Measurements from ENCODE around the gene FPR3.
A peak's percentile ranks its signal among the peaks of the same experiment; 100 is the strongest.
"Not testable (repeated sequence)": the region's sequence is repeated elsewhere in the genome, so short reads cannot be mapped to it uniquely, and the experiment has no call there.

The FPR3 gene

GRCh38 chr19:51794885-51795490 lies at the start of gene FPR3:
TSS of gene FPR3 (plus strand) at chr19:51795157. CDS start at chr19:51823749, 28,592 bp downstream.
- no peak for DNase-seq (ENCODE audit: low read depth in 2 of 2)

- no peak for DNase-seq (ENCODE audit: low read depth in 2 of 2)
These were observed 48.2 kb upstream of the FPR3 start for GRCh38 chr19:51746731-51747130.

GRCh38 chr19:51749979-51750378 lies 45.0 kb upstream of the FPR3 start:
- no peak for DNase-seq (ENCODE audit: low read depth in 2 of 2)

- no peak for DNase-seq (ENCODE audit: low read depth in 2 of 2)
These were observed 44.4 kb upstream of the FPR3 start for GRCh38 chr19:51750400-51751094.

- DNase-seq (ENCODE audit: low read depth in 2 of 2), result no peak
These were observed 43.3 kb upstream of the FPR3 start, which contains the start of gene FPR1 for GRCh38 chr19:51751655-51752054. TSS of gene FPR1 (minus strand) at chr19:51751878. CDS start at chr19:51746994, 4,884 bp downstream.

- DNase-seq (ENCODE audit: low read depth in 2 of 2), result no peak
These were observed 40.8 kb upstream of the FPR3 start for GRCh38 chr19:51754109-51754508.

GRCh38 chr19:51754770-51755169 lies 40.2 kb upstream of the FPR3 start:
- DNase-seq (ENCODE audit: low read depth in 2 of 2), result no peak

- DNase-seq (ENCODE audit: low read depth in 2 of 2), result no peak
These were observed 39.4 kb upstream of the FPR3 start for GRCh38 chr19:51755571-51755970.

GRCh38 chr19:51760697-51761356 lies 34.1 kb upstream of the FPR3 start, which contains the start of gene FPR2:
TSS of gene FPR2 (plus strand) at chr19:51761180. CDS start at chr19:51768659, 7,479 bp downstream.
- no peak for DNase-seq (ENCODE audit: low read depth in 2 of 2)

- no peak for DNase-seq (ENCODE audit: low read depth in 2 of 2)
These were observed 33.3 kb upstream of the FPR3 start for GRCh38 chr19:51761696-51762095.

GRCh38 chr19:51765086-51765485 lies 29.9 kb upstream of the FPR3 start:
- DNase-seq (ENCODE audit: low read depth in 2 of 2), result no peak

- no peak for DNase-seq (ENCODE audit: low read depth in 2 of 2)
These were observed 28.5 kb upstream of the FPR3 start for GRCh38 chr19:51766461-51766860.

GRCh38 chr19:51771376-51772130 lies 23.4 kb upstream of the FPR3 start:
- DNase-seq (ENCODE audit: low read depth in 2 of 2), result no peak

- no peak for DNase-seq (ENCODE audit: low read depth in 2 of 2)
These were observed 22.0 kb upstream of the FPR3 start for GRCh38 chr19:51772977-51773376.

- DNase-seq (ENCODE audit: low read depth in 2 of 2), result not testable (repeated sequence)
These were observed 18.4 kb upstream of the FPR3 start for GRCh38 chr19:51776561-51776960.

- DNase-seq (ENCODE audit: low read depth in 2 of 2), result peak in 1 of 2 experiments; percentile 17
These were observed 17.1 kb upstream of the FPR3 start for GRCh38 chr19:51777570-51778462.

GRCh38 chr19:51779181-51779580 lies 15.8 kb upstream of the FPR3 start:
- no peak for DNase-seq (ENCODE audit: low read depth in 2 of 2)

- DNase-seq (ENCODE audit: low read depth in 2 of 2), result no peak
These were observed 15.3 kb upstream of the FPR3 start for GRCh38 chr19:51779703-51780102.

GRCh38 chr19:51780270-51780669 lies 14.7 kb upstream of the FPR3 start:
- DNase-seq (ENCODE audit: low read depth in 2 of 2), result no peak

GRCh38 chr19:51781999-51782398 lies 13.0 kb upstream of the FPR3 start:
- no peak for DNase-seq (ENCODE audit: low read depth in 2 of 2)

GRCh38 chr19:51783372-51783771 lies 11.6 kb upstream of the FPR3 start:
- no peak for DNase-seq (ENCODE audit: low read depth in 2 of 2)

Measured in stimulated activated CD4-positive, alpha-beta T cell treated with anti-CD3 and anti-CD28 coated beads, Interleukin-12 subunit alpha, Interleukin-12 subunit beta, amount 100 ng/mL, for 24 hours (primary cell).